SK-N-SH treated with all-trans-retinoic acid at 6 μM for 48 hours (cell line): ENCODE data around the gene ADAMTS2.

Experiments
- ATAC-seq: fragments of 200-7000 bp; cut with Tn5 transposase; 3 replicates; pipeline ENCODE4 v1.9.1; 2020; ENCODE audit warnings: mild to moderate bottlenecking, moderate library complexity
- ARNTL ChIP-seq: fragments of 450-650 bp; formaldehyde crosslinking; IDR thresholded peaks from 2 replicates; pipeline ENCODE4 v1.5.0; 2020; ENCODE audit warnings: low read depth, mild to moderate bottlenecking, moderate library complexity, borderline replicate concordance
- BACH2 ChIP-seq: fragments of 250-450 bp; sonication (Bioruptor Pico); IDR thresholded peaks from 2 replicates; pipeline ENCODE4 v1.9.0; 2021; ENCODE audit warnings: mild to moderate bottlenecking, borderline replicate concordance
- CREB5 ChIP-seq: fragments of 250-450 bp; sonication (Bioruptor Pico); IDR thresholded peaks from 2 replicates; pipeline ENCODE4 v1.5.1; 2020; ENCODE audit warnings: low read depth, mild to moderate bottlenecking, moderate library complexity
- CSDC2 ChIP-seq: fragments of 250-450 bp; sonication (Bioruptor Pico); IDR thresholded peaks from 2 replicates; pipeline ENCODE4 v1.5.0; 2020; ENCODE audit warnings: mild to moderate bottlenecking, moderate library complexity
- CSRNP3 ChIP-seq: fragments of 250-450 bp; sonication (Bioruptor Pico); IDR thresholded peaks from 2 replicates; pipeline ENCODE4 v1.5.1; 2021; ENCODE audit warnings: mild to moderate bottlenecking, moderate library complexity
- ESRRG ChIP-seq: fragments of 250-450 bp; sonication (Bioruptor Pico); IDR thresholded peaks from 2 replicates; pipeline ENCODE4 v1.6.1; 2021; ENCODE audit warnings: mild to moderate bottlenecking
- OSR1 ChIP-seq: fragments of 250-450 bp; sonication (Bioruptor Pico); IDR thresholded peaks from 2 replicates; pipeline ENCODE4 v1.8.0; 2022; ENCODE audit warnings: moderate library complexity, mild to moderate bottlenecking, inconsistent platforms
- POU6F1 ChIP-seq: fragments of 250-450 bp; sonication (Bioruptor Pico); IDR thresholded peaks from 2 replicates; pipeline ENCODE4 v1.8.0; 2021; ENCODE audit warnings: low read depth, mild to moderate bottlenecking, moderate library complexity, borderline replicate concordance
- RARB ChIP-seq: fragments of 250-450 bp; sonication (Bioruptor Pico); IDR thresholded peaks from 2 replicates; pipeline ENCODE4 v1.8.0; 2021; ENCODE audit warnings: mild to moderate bottlenecking, moderate library complexity
- SNAI2 ChIP-seq: fragments of 250-450 bp; sonication (Bioruptor Pico); IDR thresholded peaks from 2 replicates; pipeline ENCODE4 v1.5.0; 2020; ENCODE audit warnings: mild to moderate bottlenecking, moderate library complexity
- TCF4 ChIP-seq: fragments of 250-450 bp; sonication (Bioruptor Pico); IDR thresholded peaks from 2 replicates; pipeline ENCODE4 v1.8.0; 2021; ENCODE audit warnings: mild to moderate bottlenecking, moderate library complexity, borderline replicate concordance
- TOX ChIP-seq: fragments of 250-450 bp; sonication (Bioruptor Pico); IDR thresholded peaks from 2 replicates; pipeline ENCODE4 v1.8.0; 2021; ENCODE audit warnings: mild to moderate bottlenecking, moderate library complexity, borderline replicate concordance
- ZC3H10 ChIP-seq: fragments of 250-450 bp; sonication (Bioruptor Pico); IDR thresholded peaks from 2 replicates; pipeline ENCODE4 v1.5.1; 2021; ENCODE audit warnings: mild to moderate bottlenecking, moderate library complexity
- ZFP3 ChIP-seq: fragments of 250-450 bp; sonication (Bioruptor Pico); IDR thresholded peaks from 2 replicates; pipeline ENCODE4 v1.5.0; 2020; ENCODE audit warnings: mild to moderate bottlenecking, moderate library complexity
- ZFP30 ChIP-seq: fragments of 450-650 bp; formaldehyde crosslinking; IDR thresholded peaks from 2 replicates; pipeline ENCODE4 v1.5.0; 2022; ENCODE audit warnings: mild to moderate bottlenecking, moderate library complexity
- ZNF565 ChIP-seq: fragments of 450-650 bp; formaldehyde crosslinking; conservative IDR thresholded peaks from 2 replicates; pipeline ENCODE4 v1.5.0; 2020; ENCODE audit warnings: low read depth, mild to moderate bottlenecking, moderate library complexity
- ZNF70 ChIP-seq: fragments of 450-650 bp; formaldehyde crosslinking; IDR thresholded peaks from 2 replicates; pipeline ENCODE4 v1.5.0; 2020; ENCODE audit warnings: mild to moderate bottlenecking, moderate library complexity
- TF ChIP-seq, protein P1 (sequence below): fragments of 250-450 bp; sonication (Bioruptor Pico); IDR thresholded peaks from 2 replicates; pipeline ENCODE4 v1.8.0; 2020; ENCODE audit warnings: mild to moderate bottlenecking, moderate library complexity, borderline replicate concordance
- TF ChIP-seq, protein P2 (sequence below): fragments of 250-450 bp; sonication (Bioruptor Pico); IDR thresholded peaks from 2 replicates; pipeline ENCODE4 v1.5.0; 2020; ENCODE audit warnings: mild to moderate bottlenecking, moderate library complexity

The ADAMTS2 gene

DNA sequence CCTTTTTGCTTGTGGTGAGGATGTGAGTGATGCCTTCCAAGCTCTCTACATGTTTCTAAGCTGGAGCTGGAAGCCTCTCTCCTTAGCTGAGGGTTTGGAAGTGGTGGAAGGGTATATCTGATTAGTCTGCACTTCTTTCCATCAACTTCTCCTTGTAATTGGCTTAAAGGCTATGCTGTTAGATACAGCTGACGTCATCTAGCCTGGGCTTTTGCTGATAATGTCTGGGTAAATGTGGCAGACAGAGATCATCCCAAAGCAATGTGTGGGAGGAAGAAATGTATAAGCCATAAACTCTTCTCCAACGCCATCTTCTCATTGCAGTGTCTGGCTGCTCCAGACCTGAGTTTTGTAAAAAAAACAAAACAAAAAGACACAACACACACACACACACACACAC is 255.8 kb downstream of the ADAMTS2 start:
- ATAC-seq: no peak
- TF ChIP-seq RARB (CRISPR knock-in tag): no peak
- TF ChIP-seq CREB5: no peak
- no peak for TF ChIP-seq CSRNP3 (CRISPR knock-in tag)
- no peak for TF ChIP-seq ZFP3 (CRISPR knock-in tag)
- no peak for TF ChIP-seq ZC3H10 (CRISPR knock-in tag)
- TF ChIP-seq TOX (CRISPR knock-in tag): no peak
- no peak for TF ChIP-seq BACH2
- TF ChIP-seq OSR1 (CRISPR knock-in tag): no peak
- no peak for TF ChIP-seq ARNTL (CRISPR knock-in tag)
- TF ChIP-seq, protein P1, sequence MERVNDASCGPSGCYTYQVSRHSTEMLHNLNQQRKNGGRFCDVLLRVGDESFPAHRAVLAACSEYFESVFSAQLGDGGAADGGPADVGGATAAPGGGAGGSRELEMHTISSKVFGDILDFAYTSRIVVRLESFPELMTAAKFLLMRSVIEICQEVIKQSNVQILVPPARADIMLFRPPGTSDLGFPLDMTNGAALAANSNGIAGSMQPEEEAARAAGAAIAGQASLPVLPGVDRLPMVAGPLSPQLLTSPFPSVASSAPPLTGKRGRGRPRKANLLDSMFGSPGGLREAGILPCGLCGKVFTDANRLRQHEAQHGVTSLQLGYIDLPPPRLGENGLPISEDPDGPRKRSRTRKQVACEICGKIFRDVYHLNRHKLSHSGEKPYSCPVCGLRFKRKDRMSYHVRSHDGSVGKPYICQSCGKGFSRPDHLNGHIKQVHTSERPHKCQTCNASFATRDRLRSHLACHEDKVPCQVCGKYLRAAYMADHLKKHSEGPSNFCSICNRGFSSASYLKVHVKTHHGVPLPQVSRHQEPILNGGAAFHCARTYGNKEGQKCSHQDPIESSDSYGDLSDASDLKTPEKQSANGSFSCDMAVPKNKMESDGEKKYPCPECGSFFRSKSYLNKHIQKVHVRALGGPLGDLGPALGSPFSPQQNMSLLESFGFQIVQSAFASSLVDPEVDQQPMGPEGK: no peak
- no peak for TF ChIP-seq TCF4
- TF ChIP-seq, protein P2, sequence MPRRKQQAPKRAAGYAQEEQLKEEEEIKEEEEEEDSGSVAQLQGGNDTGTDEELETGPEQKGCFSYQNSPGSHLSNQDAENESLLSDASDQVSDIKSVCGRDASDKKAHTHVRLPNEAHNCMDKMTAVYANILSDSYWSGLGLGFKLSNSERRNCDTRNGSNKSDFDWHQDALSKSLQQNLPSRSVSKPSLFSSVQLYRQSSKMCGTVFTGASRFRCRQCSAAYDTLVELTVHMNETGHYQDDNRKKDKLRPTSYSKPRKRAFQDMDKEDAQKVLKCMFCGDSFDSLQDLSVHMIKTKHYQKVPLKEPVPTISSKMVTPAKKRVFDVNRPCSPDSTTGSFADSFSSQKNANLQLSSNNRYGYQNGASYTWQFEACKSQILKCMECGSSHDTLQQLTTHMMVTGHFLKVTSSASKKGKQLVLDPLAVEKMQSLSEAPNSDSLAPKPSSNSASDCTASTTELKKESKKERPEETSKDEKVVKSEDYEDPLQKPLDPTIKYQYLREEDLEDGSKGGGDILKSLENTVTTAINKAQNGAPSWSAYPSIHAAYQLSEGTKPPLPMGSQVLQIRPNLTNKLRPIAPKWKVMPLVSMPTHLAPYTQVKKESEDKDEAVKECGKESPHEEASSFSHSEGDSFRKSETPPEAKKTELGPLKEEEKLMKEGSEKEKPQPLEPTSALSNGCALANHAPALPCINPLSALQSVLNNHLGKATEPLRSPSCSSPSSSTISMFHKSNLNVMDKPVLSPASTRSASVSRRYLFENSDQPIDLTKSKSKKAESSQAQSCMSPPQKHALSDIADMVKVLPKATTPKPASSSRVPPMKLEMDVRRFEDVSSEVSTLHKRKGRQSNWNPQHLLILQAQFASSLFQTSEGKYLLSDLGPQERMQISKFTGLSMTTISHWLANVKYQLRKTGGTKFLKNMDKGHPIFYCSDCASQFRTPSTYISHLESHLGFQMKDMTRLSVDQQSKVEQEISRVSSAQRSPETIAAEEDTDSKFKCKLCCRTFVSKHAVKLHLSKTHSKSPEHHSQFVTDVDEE (CRISPR knock-in tag): no peak
- no peak for TF ChIP-seq SNAI2 (CRISPR knock-in tag)
- TF ChIP-seq ZFP30: no peak
- TF ChIP-seq ZNF565: no peak
- no peak for TF ChIP-seq ESRRG (CRISPR knock-in tag)
- no peak for TF ChIP-seq ZNF70 (CRISPR knock-in tag)
- no peak for TF ChIP-seq POU6F1 (CRISPR knock-in tag)

DNA sequence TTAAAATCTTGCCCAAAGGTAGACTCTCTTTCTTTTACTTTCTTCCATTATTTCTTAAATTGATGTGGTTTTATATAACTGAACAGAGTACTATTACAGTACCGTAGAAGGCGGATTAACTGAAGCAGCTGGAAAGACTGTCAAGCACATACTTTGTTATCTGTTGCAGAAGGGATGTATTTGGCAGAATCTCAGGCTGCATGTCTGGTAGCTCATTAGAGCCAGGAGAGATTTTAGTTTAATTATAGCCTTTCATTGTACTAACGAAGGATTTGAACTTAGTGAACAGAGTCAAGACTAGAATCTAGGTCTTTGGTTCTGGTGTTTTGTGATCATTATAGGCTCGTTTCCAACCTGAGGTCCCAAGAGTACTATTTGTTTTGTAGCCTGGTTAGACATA is 264.5 kb downstream of the ADAMTS2 start:
- TF ChIP-seq CSDC2 (CRISPR knock-in tag) (no peak), OSR1 (CRISPR knock-in tag) (no peak), TCF4 (no peak)
- TF ChIP-seq, protein P2 (CRISPR knock-in tag): no peak
- ATAC-seq: no peak
